OCI-LY1 (cell line): ENCODE data around the gene TMEM218.

Experiments
- H2AFZ ChIP-seq: fragments of 200-600 bp; sonication (generic), shearing (Covaris generic); 2 replicates; pipeline ENCODE4 v1.6.0; 2014; ENCODE audit warnings: antibody characterized with exemption, mild to moderate bottlenecking, low read length
- H3F3A ChIP-seq: fragments of 200-600 bp; sonication (generic), shearing (Covaris generic); 2 replicates; pipeline ENCODE4 v1.6.0; 2014; ENCODE audit warnings: mild to moderate bottlenecking, antibody characterized with exemption, low read length, moderate library complexity; ENCODE audit not compliant: insufficient read depth
- H3K27ac ChIP-seq: fragments of 200-600 bp; sonication (generic); 2 replicates; pipeline ENCODE4 v1.5.1; 2014; ENCODE audit warnings: low read length, mixed run types, mild to moderate bottlenecking, low read depth; ENCODE audit not compliant: poor library complexity, severe bottlenecking
- H3K27me3 ChIP-seq: fragments of 200-600 bp; sonication (generic); 2 replicates; pipeline ENCODE4 v1.6.0; 2014; ENCODE audit warnings: antibody characterized with exemption, mild to moderate bottlenecking, low read length, moderate library complexity; ENCODE audit not compliant: insufficient read depth
- H3K36me3 ChIP-seq: fragments of 200-600 bp; sonication (generic); 2 replicates; pipeline ENCODE4 v1.6.1; 2014; ENCODE audit warnings: mild to moderate bottlenecking, antibody characterized with exemption, low read length, moderate library complexity, mixed read lengths; ENCODE audit not compliant: insufficient read depth
- H3K4me1 ChIP-seq: fragments of 200-600 bp; sonication (generic); 2 replicates; pipeline ENCODE4 v1.5.1; 2014; ENCODE audit warnings: mild to moderate bottlenecking, low read length, moderate library complexity; ENCODE audit not compliant: insufficient read depth, severe bottlenecking
- H3K4me2 ChIP-seq: fragments of 200-600 bp; sonication (generic), shearing (Covaris generic); 2 replicates; pipeline ENCODE4 v1.6.1; 2014; ENCODE audit warnings: low read length
- H3K4me3 ChIP-seq: fragments of 200-600 bp; sonication (generic); 2 replicates; pipeline ENCODE4 v1.5.1; 2014; ENCODE audit warnings: low read length, low read depth, mild to moderate bottlenecking, mixed read lengths; ENCODE audit not compliant: poor library complexity, severe bottlenecking
- H3K79me2 ChIP-seq: fragments of 200-600 bp; shearing (Covaris generic); 2 replicates; pipeline ENCODE4 v1.6.1; 2016; ENCODE audit warnings: mixed run types, low read length, mixed read lengths; ENCODE audit not compliant: insufficient read depth
- H3K9ac ChIP-seq: fragments of 200-600 bp; sonication (generic), shearing (Covaris generic); 2 replicates; pipeline ENCODE4 v1.6.1; 2014; ENCODE audit warnings: mild to moderate bottlenecking, low read length, mixed read lengths
- H3K9me2 ChIP-seq: fragments of 200-600 bp; sonication (generic), shearing (Covaris generic); 2 replicates; pipeline ENCODE4 v1.6.1; 2014; ENCODE audit warnings: low read depth, mild to moderate bottlenecking, low read length, mixed read lengths
- H3K9me3 ChIP-seq: fragments of 200-600 bp; shearing (Covaris generic); 2 replicates; pipeline ENCODE4 v1.6.1; 2014; ENCODE audit warnings: low read length, mixed read lengths
- H4K20me1 ChIP-seq: fragments of 200-600 bp; sonication (generic), shearing (Covaris generic); 2 replicates; pipeline ENCODE4 v1.6.0; 2016; ENCODE audit warnings: mild to moderate bottlenecking, low read length; ENCODE audit not compliant: insufficient read depth
- EZH2 ChIP-seq: fragments of 200-600 bp; sonication (generic), shearing (Covaris generic); IDR thresholded peaks from 2 replicates; pipeline ENCODE4 v1.8.0; 2017; ENCODE audit warnings: borderline replicate concordance, mixed run types, mild to moderate bottlenecking, antibody characterized with exemption, low read length, moderate library complexity, mixed read lengths
- TF ChIP-seq, protein P1 (sequence below): fragments of 200-600 bp; sonication (generic), shearing (Covaris generic); IDR thresholded peaks from 2 replicates; pipeline ENCODE4 v1.5.1; 2017; ENCODE audit warnings: mild to moderate bottlenecking, antibody characterized with exemption, low read length, moderate library complexity, mixed read lengths

Gene TMEM218

GRCh38 chr11:125141686-125142535, 30.5 kb upstream of the TMEM218 start:
- no peaks in the 10 kb centered on the region for H3K9me3 ChIP-seq
- TF ChIP-seq, protein P1, sequence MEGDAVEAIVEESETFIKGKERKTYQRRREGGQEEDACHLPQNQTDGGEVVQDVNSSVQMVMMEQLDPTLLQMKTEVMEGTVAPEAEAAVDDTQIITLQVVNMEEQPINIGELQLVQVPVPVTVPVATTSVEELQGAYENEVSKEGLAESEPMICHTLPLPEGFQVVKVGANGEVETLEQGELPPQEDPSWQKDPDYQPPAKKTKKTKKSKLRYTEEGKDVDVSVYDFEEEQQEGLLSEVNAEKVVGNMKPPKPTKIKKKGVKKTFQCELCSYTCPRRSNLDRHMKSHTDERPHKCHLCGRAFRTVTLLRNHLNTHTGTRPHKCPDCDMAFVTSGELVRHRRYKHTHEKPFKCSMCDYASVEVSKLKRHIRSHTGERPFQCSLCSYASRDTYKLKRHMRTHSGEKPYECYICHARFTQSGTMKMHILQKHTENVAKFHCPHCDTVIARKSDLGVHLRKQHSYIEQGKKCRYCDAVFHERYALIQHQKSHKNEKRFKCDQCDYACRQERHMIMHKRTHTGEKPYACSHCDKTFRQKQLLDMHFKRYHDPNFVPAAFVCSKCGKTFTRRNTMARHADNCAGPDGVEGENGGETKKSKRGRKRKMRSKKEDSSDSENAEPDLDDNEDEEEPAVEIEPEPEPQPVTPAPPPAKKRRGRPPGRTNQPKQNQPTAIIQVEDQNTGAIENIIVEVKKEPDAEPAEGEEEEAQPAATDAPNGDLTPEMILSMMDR, result peak; percentile 83
- no peak for TF ChIP-seq EZH2
- H3K27me3 ChIP-seq, result no peaks in the 10 kb centered on the region
- no peaks in the 10 kb centered on the region for H4K20me1 ChIP-seq
- H3K9ac ChIP-seq, result no peak overlapping the region
- H3F3A ChIP-seq, result no peaks in the 10 kb centered on the region
- H3K9me2 ChIP-seq, result no peaks in the 10 kb centered on the region
- no peaks in the 10 kb centered on the region for H3K4me1 ChIP-seq
- H3K36me3 ChIP-seq, result no peaks in the 10 kb centered on the region
- no peak overlapping the region for H3K4me2 ChIP-seq
- no peak overlapping the region for H3K27ac ChIP-seq
- H2AFZ ChIP-seq, result no peak overlapping the region
- no peak overlapping the region for H3K4me3 ChIP-seq
- no peaks in the 10 kb centered on the region for H3K79me2 ChIP-seq

DNA sequence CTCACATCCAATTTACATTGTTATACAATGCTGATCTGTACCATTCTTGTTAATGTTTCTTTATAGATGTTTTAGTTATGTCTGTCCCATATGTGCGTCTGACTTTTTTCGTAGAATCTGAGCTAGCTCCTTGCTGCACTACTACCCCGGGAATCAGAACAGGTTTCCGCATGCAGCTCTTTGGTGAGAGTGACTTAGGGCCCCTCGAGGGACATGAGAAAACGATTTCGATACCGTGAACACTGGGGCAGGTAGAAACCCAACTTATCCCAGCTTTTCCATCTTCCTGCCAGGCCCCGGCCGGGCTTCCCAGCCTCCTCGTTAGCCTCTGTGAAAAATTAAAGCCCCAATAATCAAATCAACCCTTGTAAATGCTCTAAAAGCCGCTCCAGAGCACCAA, 29.8 kb upstream of the TMEM218 start:
- TF ChIP-seq, protein P1, result no peak
- no peak for TF ChIP-seq EZH2
- no peak overlapping the region for H3K4me2 ChIP-seq
- H3K4me1 ChIP-seq, result no peaks in the 10 kb centered on the region
- H3K9ac ChIP-seq, result no peak overlapping the region
- H3K4me3 ChIP-seq, result no peak overlapping the region
- H3K9me2 ChIP-seq, result no peaks in the 10 kb centered on the region
- no peaks in the 10 kb centered on the region for H4K20me1 ChIP-seq
- H3K79me2 ChIP-seq, result no peaks in the 10 kb centered on the region
- H3K27me3 ChIP-seq, result no peaks in the 10 kb centered on the region
- no peak overlapping the region for H2AFZ ChIP-seq
- no peak overlapping the region for H3K27ac ChIP-seq
- no peaks in the 10 kb centered on the region for H3K36me3 ChIP-seq
- H3F3A ChIP-seq, result no peaks in the 10 kb centered on the region
- H3K9me3 ChIP-seq, result no peaks in the 10 kb centered on the region

DNA sequence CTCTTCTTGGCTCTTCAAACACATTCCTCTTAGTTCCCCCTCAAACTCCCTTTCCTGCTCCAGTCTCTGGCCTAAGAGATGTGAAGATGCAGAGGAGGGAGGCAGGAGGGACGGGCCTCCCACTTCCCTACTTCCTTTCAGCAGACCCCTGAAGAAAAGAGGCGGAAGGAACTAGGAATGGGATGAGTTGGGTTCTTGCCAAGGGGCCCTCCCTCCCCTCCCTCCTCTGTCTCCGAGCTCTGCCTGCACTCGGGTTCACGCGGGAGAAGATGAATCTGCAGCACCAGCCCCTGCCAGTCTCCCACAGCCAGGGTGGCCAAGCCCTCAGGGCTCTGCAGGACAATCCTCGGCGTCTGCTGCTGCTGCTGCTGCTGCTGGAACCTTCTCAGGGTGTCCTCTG, 28.8 kb upstream of the TMEM218 start:
- Histone ChIP-seq H3F3A (no peaks in the 10 kb centered on the region), H3K4me1 (no peaks in the 10 kb centered on the region), H4K20me1 (no peaks in the 10 kb centered on the region), H3K27ac (no peak overlapping the region), H3K27me3 (no peaks in the 10 kb centered on the region), H3K9me2 (no peaks in the 10 kb centered on the region), H3K9ac (no peak overlapping the region), H3K36me3 (no peaks in the 10 kb centered on the region), H3K4me2 (no peak overlapping the region), H3K9me3 (no peaks in the 10 kb centered on the region), H3K79me2 (no peaks in the 10 kb centered on the region), H3K4me3 (no peak overlapping the region), H2AFZ (no peak overlapping the region)
- TF ChIP-seq, protein P1, result no peak
- TF ChIP-seq EZH2, result no peak
